Type B pancreatic cell (in vitro differentiated cells): Measurements from ENCODE around the gene EDN2. TPM values are rescaled to one million over a fixed set of nuclear protein-coding genes. Genes with fewer than 3 reads are reported as not detected.
A peak's percentile ranks its signal among the peaks of the same experiment; 100 is the strongest.

Experiments used
- DNase-seq: peaks from one replicate; pipeline ENCODE4 v3.0.0; 2021; ENCODE audit warnings: mixed read lengths; ENCODE audit not compliant: unreplicated experiment; ENCODE audit errors: extremely low spot score
- H3K27ac Mint-ChIP-seq: 2 replicates; pipeline ENCODE4 v1.8.0; 2021; ENCODE audit warnings: mild to moderate bottlenecking, mixed read lengths
- H3K27me3 Mint-ChIP-seq: 2 replicates; pipeline ENCODE4 v1.8.0; 2021; ENCODE audit warnings: mixed read lengths
- H3K36me3 Mint-ChIP-seq: 2 replicates; pipeline ENCODE4 v1.8.0; 2021; ENCODE audit warnings: mixed read lengths
- H3K4me1 Mint-ChIP-seq: one replicate; pipeline ENCODE4 v1.8.0; 2021; ENCODE audit warnings: mixed read lengths; ENCODE audit not compliant: unreplicated experiment
- H3K4me3 Mint-ChIP-seq: 2 replicates; pipeline ENCODE4 v1.8.0; 2021; ENCODE audit warnings: mild to moderate bottlenecking, mixed read lengths
- H3K9me3 Mint-ChIP-seq: 2 replicates; pipeline ENCODE4 v1.8.0; 2021; ENCODE audit warnings: mixed read lengths
- CTCF ChIP-seq: fragments of 200-600 bp; sonication (generic); conservative IDR thresholded peaks from 2 replicates; pipeline ENCODE4 v1.5.0; 2021; ENCODE audit warnings: antibody characterized with exemption, mild to moderate bottlenecking
- total RNA-seq: library from RNA; stranded (reverse); gene quantifications from 2 replicates; pipeline ENCODE4 v1.2.1, GENCODE V29; 2021; ENCODE audit warnings: low replicate concordance

EDN2 gene
- total RNA-seq, 1 donor from 2014 or later, result 0.24 TPM

GRCh38 chr1:41479000-41479807 is 5.3 kb downstream of the EDN2 start:
- no peak for TF ChIP-seq CTCF
- H3K4me1 Mint-ChIP-seq, result peaks cover 39% of the 10 kb centered on the region
- DNase-seq, result no peak
- H3K9me3 Mint-ChIP-seq, result no peaks in the 10 kb centered on the region
- H3K27ac Mint-ChIP-seq, result no peak overlapping the region
- H3K27me3 Mint-ChIP-seq, result no peaks in the 10 kb centered on the region
- H3K4me3 Mint-ChIP-seq, result no peak overlapping the region
- no peaks in the 10 kb centered on the region for H3K36me3 Mint-ChIP-seq

- H3K36me3 Mint-ChIP-seq, result no peaks in the 10 kb centered on the region
- H3K27ac Mint-ChIP-seq, result peak overlapping the region; percentile 62
- TF ChIP-seq CTCF, result no peak
- no peaks in the 10 kb centered on the region for H3K9me3 Mint-ChIP-seq
- DNase-seq, result no peak
- peaks cover 31% of the 10 kb centered on the region for H3K4me1 Mint-ChIP-seq
- no peaks in the 10 kb centered on the region for H3K27me3 Mint-ChIP-seq
- no peak overlapping the region for H3K4me3 Mint-ChIP-seq
Observed at GRCh38 chr1:41478118-41478748, 6.2 kb downstream of the EDN2 start.

- H3K9me3 Mint-ChIP-seq, result no peaks in the 10 kb centered on the region
- peaks cover 21% of the 10 kb centered on the region for H3K4me1 Mint-ChIP-seq
- peak overlapping the region; percentile 97 for H3K27ac Mint-ChIP-seq
- TF ChIP-seq CTCF, result no peak
- H3K4me3 Mint-ChIP-seq, result no peak overlapping the region
- H3K36me3 Mint-ChIP-seq, result no peaks in the 10 kb centered on the region
- H3K27me3 Mint-ChIP-seq, result no peaks in the 10 kb centered on the region
- no peak for DNase-seq
Observed at GRCh38 chr1:41476807-41477361, 7.6 kb downstream of the EDN2 start.

GRCh38 chr1:41475859-41476567 is 8.5 kb downstream of the EDN2 start:
- Mint-ChIP-seq H3K4me3 (peak overlapping the region; percentile 61), H3K36me3 (no peaks in the 10 kb centered on the region), H3K27me3 (no peaks in the 10 kb centered on the region), H3K4me1 (peaks cover 21% of the 10 kb centered on the region), H3K27ac (peak overlapping the region; percentile 97), H3K9me3 (no peaks in the 10 kb centered on the region)
- DNase-seq, result no peak
- TF ChIP-seq CTCF, result peak; percentile 25

GRCh38 chr1:41475346-41475745 is 9.1 kb downstream of the EDN2 start:
- H3K4me1 Mint-ChIP-seq, result peaks cover 26% of the 10 kb centered on the region
- peak overlapping the region; percentile 97 for H3K27ac Mint-ChIP-seq
- peak overlapping the region; percentile 61 for H3K4me3 Mint-ChIP-seq
- no peak for TF ChIP-seq CTCF
- DNase-seq, result no peak
- H3K27me3 Mint-ChIP-seq, result no peaks in the 10 kb centered on the region
- no peaks in the 10 kb centered on the region for H3K36me3 Mint-ChIP-seq
- H3K9me3 Mint-ChIP-seq, result no peaks in the 10 kb centered on the region
